Measurements from ENCODE around the gene TMEM123. TPM values are rescaled to one million over a fixed set of nuclear protein-coding genes. Genes with fewer than 3 reads are reported as not detected.

TMEM123 gene
- total and polyA plus RNA-seq, 2 of the 8 experiments (the other 6 are each of a cell fraction or from before 2014, with no cell fraction given), result 75.5 to 80.1 TPM

DNA sequence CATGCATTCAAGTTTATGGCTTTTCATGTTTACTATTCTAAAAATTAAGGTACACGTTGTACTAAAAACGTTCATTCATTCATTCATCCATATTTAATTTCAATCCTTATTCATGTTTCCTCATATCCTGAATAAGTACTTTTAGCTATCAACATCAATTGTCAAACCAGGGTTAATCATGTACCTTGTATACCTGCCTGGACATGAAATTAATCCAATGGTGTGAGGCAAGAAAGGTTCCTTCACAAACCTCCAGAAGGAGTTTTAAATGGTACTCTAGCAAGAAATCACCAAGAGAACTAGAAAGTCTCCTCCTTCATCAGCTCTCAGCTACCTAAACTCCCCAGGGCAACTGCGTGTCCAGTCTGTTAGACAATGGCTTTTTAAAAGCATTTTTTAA, 33.4 kb downstream of the TMEM123 start:
- no peak overlapping the region for H4K91ac ChIP-seq (replicated peaks; ENCODE audit: insufficient read length, low read length)
- H2AK5ac ChIP-seq (ENCODE audit: low read depth, low read length), result no peak overlapping the region
- no peaks in the 10 kb centered on the region for H3K9me3 ChIP-seq (ENCODE audit: insufficient read depth in 2 of 2, low read depth in 1 of 2, low read length in 1 of 2)
- WGBS, 2 experiments (ENCODE audit: extremely low coverage in 1 of 2, insufficient coverage in 1 of 2, insufficient read length in 1 of 2, insufficient replicate concordance in 2 of 2, low coverage in 1 of 2, low lambda C conversion rate in 2 of 2, missing lambda C conversion rate in 1 of 2), result 99 to 100% methylated on average over 2 to 3 of the region's 3 CpGs
- no peak overlapping the region for H2BK20ac ChIP-seq (ENCODE audit: low read length)
- no peaks in the 10 kb centered on the region for H3K23me2 ChIP-seq (ENCODE audit: low read depth, low read length)
- H3K36me3 ChIP-seq (ENCODE audit: control insufficient read depth in 2 of 4, insufficient read depth in 4 of 4, low read length in 3 of 4), result no peaks in the 10 kb centered on the region; a peak in 1 of 8 replicates
- H2AFZ ChIP-seq (ENCODE audit: low read length), result no peak overlapping the region
- no peak overlapping the region for H3K4me2 ChIP-seq (ENCODE audit: insufficient read depth in 1 of 2, low read depth in 2 of 2, low read length in 2 of 2)
- no peak overlapping the region for H3K4me3 ChIP-seq (ENCODE audit: extremely low read depth in 1 of 4, insufficient read depth in 2 of 4, low read depth in 3 of 4, low read length in 4 of 4)
- ChIA-PET CTCF (ENCODE audit: partially characterized antibody) (interaction anchor here (0.8 to 1.7 kb wide), 3 partner anchors 11 to 659 kb away, joined by 3 to 5 read pairs (median 5); no protein-coding TSS in a partner anchor), POLR2A (ENCODE audit: partially characterized antibody) (no interaction called here)
- FAIRE-seq (no peak), DNase-seq (ENCODE audit: low read depth in 1 of 2, low spot score in 2 of 2) (no peak)
- no peak overlapping the region for H4K5ac ChIP-seq (ENCODE audit: insufficient read length, low read depth, low read length)
- no peak overlapping the region for H3K14ac ChIP-seq (ENCODE audit: insufficient read length)
- H3K18ac ChIP-seq (ENCODE audit: extremely low read depth, low read length), result no peak overlapping the region
- no peak overlapping the region for H2BK15ac ChIP-seq (ENCODE audit: low read length)
- no peak overlapping the region for H4K8ac ChIP-seq (ENCODE audit: extremely low read depth, insufficient read depth, low read length)
- H3K27me3 ChIP-seq (replicated peaks in 1 of 4; ENCODE audit: control insufficient read depth in 3 of 4, extremely low read depth in 1 of 4, insufficient read depth in 3 of 4, low read length in 3 of 4), result no peaks in the 10 kb centered on the region
- H3K56ac ChIP-seq (replicated peaks; ENCODE audit: insufficient read length, low read depth, low read length), result no peak overlapping the region
- H2BK12ac ChIP-seq (ENCODE audit: low read depth, low read length), result no peak overlapping the region
- no peak overlapping the region for H2BK120ac ChIP-seq (replicated peaks; ENCODE audit: low read depth, low read length)
- H3K23ac ChIP-seq (ENCODE audit: insufficient read length), result no peak overlapping the region
- peaks cover 3% of the 10 kb centered on the region for H3K79me1 ChIP-seq (ENCODE audit: low read depth, low read length)
- peaks cover 0 to 1% of the 10 kb centered on the region in 2 experiments for H4K20me1 ChIP-seq (replicated peaks in 1 of 2; ENCODE audit: control insufficient read depth in 1 of 2, insufficient read depth in 2 of 2, low read length in 2 of 2)
- H3K4me1 ChIP-seq (replicated peaks in 1 of 4; ENCODE audit: control insufficient read depth in 3 of 4, insufficient read depth in 4 of 4, low read length in 3 of 4), result no peaks in the 10 kb centered on the region
- no peak overlapping the region for H3K4ac ChIP-seq (replicated peaks; ENCODE audit: insufficient read length, low read depth, low read length)
- H2BK5ac ChIP-seq (ENCODE audit: low read depth, low read length), result no peak overlapping the region
- H3K9ac ChIP-seq (replicated peaks in 1 of 4; ENCODE audit: extremely low read depth in 1 of 4, low read depth in 3 of 4, low read length in 3 of 4), result no peak overlapping the region
- peaks cover 0 to 40% of the 10 kb centered on the region in 2 experiments; a peak in 2 of 4 replicates for H3K79me2 ChIP-seq (ENCODE audit: control insufficient read depth in 1 of 2, insufficient read depth in 2 of 2, low read length in 2 of 2)
- no peak overlapping the region for H3K27ac ChIP-seq (ENCODE audit: low read depth, low read length)
- TF ChIP-seq SIN3A (conservative IDR thresholded peaks at IDR 0.05 in 1 of 2, IDR thresholded peaks at IDR 0.05 in 1 of 2; ENCODE audit: low read depth in 1 of 2, low read length in 2 of 2) (no peak), PHF8 (conservative IDR thresholded peaks at IDR 0.05; ENCODE audit: low read depth, low read length) (no peak), SIRT6 (IDR thresholded peaks at IDR 0.05; ENCODE audit: low read length) (no peak), TBP (IDR thresholded peaks at IDR 0.05; ENCODE audit: low read depth, low read length) (no peak), NRF1 (IDR thresholded peaks at IDR 0.05; ENCODE audit: low read depth, low read length) (no peak), CBX8 (IDR thresholded peaks at IDR 0.05; ENCODE audit: borderline replicate concordance, low read depth, low read length) (no peak), RBBP5 (IDR thresholded peaks at IDR 0.05; ENCODE audit: borderline replicate concordance, low read depth, low read length) (no peak), HDAC6 (IDR thresholded peaks at IDR 0.05; ENCODE audit: low read depth, low read length) (no peak), TAF1 (IDR thresholded peaks at IDR 0.05; ENCODE audit: low read depth, low read length) (no peak), JUND (IDR thresholded peaks at IDR 0.05; ENCODE audit: low read length) (no peak), BACH1 (IDR thresholded peaks at IDR 0.05; ENCODE audit: low read length) (no peak), SUZ12 (IDR thresholded peaks at IDR 0.05; ENCODE audit: low read length) (no peak)
- TF ChIP-seq, protein P1, sequence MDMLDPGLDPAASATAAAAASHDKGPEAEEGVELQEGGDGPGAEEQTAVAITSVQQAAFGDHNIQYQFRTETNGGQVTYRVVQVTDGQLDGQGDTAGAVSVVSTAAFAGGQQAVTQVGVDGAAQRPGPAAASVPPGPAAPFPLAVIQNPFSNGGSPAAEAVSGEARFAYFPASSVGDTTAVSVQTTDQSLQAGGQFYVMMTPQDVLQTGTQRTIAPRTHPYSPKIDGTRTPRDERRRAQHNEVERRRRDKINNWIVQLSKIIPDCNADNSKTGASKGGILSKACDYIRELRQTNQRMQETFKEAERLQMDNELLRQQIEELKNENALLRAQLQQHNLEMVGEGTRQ (IDR thresholded peaks at IDR 0.05; ENCODE audit: low read length), result no peak
- TF ChIP-seq, protein P2, sequence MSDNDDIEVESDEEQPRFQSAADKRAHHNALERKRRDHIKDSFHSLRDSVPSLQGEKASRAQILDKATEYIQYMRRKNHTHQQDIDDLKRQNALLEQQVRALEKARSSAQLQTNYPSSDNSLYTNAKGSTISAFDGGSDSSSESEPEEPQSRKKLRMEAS (IDR thresholded peaks at IDR 0.05), result no peak
